ENCODE data around the gene OR2V2. TPM values are rescaled to one million over a fixed set of nuclear protein-coding genes. Genes with fewer than 3 reads are reported as not detected.

Gene OR2V2
- total RNA-seq, 1 donor from 2014 or later, result not detected

DNA sequence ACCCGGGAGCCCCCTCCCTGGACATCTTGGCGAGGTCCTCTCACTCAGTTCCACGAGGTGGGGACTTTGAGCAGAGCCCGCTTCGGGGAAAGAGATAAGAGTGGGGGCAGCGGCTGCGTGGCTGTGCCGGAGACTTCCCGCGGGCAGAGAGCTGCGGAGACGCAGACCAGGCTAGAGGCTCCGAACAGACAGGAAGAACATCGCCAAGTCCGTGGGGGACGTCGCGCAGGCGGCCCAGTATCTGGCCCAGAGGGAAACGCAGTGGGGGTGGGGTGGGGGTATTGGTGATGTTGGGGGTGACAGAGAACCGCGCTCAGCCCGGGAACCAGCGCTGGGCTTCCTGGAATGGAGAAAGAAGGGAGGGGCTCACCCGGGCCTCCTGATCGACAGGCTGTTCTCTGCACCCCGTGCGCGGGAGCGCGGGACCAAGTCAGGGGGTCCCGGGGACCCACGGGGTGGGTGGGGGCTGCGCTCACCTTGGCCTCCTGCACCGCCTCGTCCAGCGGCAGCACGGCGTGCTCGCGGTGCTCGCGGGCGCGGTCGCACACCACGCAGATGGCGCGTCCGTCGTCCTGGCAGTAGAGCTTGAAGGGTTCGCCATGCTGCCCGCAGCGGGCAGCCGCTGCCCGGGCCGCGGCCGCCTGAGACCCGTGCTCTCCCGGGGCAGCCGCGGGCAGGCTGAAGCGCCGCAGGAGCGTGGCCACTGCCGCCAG lies 56.9 kb downstream of the OR2V2 start:
- intact Hi-C loops (cut with micrococcal nuclease), result no loop called here

GRCh38 chr5:181204826-181205760 lies 57.7 kb downstream of the OR2V2 start, which contains the start of gene TRIM7:
TSS of gene TRIM7 (minus strand) at chr5:181205196. CDS start at chr5:181205110, 86 bp downstream.
- intact Hi-C loops (cut with micrococcal nuclease), result loop anchor here (5.0 kb wide), 1 partner anchor 57 kb away; the partner anchor contains the start of gene TRIM52

GRCh38 chr5:181205761-181206649 lies 58.6 kb downstream of the OR2V2 start:
- intact Hi-C loops (cut with micrococcal nuclease), result loop anchor here (1.0 to 5.0 kb wide), 3 partner anchors 17 to 56 kb away; partner anchors contain the start of genes TRIM41 and TRIM52

DNA sequence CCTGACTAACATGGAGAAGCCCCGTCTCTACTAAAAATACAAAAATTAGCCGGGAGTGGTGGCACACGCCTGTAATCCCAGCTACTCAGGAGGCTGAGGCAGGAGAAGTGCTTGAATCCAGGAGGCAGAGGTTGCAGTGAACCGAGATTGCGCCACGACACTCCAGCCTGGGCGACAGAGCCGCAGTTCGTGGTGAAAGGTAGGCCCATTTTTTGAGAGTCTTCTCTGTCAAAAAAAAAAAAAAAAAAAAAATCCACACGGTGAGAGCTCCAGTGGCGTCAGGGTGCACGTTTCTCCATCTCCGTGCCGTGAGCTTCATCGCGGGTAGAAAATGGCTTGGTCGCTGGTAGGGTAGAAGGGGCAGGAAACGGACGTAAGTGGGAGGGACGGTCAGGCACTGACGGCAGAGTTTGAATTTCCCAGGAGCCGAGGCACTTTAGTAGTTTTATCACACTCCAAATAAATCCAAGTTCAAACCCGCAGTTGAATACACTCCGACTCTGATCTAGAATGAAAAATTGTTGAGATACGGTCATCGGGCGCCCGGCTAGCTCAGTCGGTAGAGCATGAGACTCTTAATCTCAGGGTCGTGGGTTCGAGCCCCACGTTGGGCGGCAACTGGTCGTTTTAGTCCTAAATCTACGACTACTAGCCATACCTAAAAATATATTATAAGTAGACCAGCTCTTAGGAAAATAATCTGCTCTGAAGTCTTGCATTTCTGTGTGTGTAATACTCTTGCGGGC lies 60.0 kb downstream of the OR2V2 start:
- intact Hi-C loops (cut with micrococcal nuclease), result loop anchor here (1.0 to 5.0 kb wide), 4 partner anchors 11 to 55 kb away; partner anchors contain the start of genes TRIM41 and TRIM52

DNA sequence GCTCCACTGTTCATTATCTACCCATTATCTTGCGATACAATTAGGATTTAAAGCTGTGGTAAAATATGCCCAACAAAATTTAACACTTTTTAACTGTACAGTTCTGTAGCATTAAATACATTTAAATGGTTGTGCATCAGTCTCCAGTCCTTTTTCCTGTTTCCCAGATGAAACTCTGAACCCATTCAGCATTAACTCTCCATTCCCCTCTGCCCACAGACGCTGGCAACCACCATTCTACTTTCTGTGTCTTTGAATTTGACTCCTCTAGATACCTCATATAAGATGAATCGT lies 60.5 kb downstream of the OR2V2 start:
- intact Hi-C loops (cut with micrococcal nuclease), result loop anchor here (1.0 to 5.0 kb wide), 4 partner anchors 10 to 54 kb away; partner anchors contain the start of genes TRIM41 and TRIM52

Other genes starting within 250 kb of the OR2V2 start
- gene BTNL8, start 248.4 kb upstream of the OR2V2 start, total RNA-seq, result not detected in 2 replicates
- gene BTNL3, start 158.7 kb upstream of the OR2V2 start, total RNA-seq, result not detected in 2 replicates
- not detected in 2 replicates for gene BTNL9, start 107.3 kb upstream of the OR2V2 start, total RNA-seq
- not detected in 2 replicates for gene OR2V1, start 16.4 kb upstream of the OR2V2 start, total RNA-seq
- gene TRIM7, start 57.6 kb downstream of the OR2V2 start, total RNA-seq, result 0.66 and 1.0 TPM in 2 replicates
- 34.6 and 38.5 TPM in 2 replicates for gene TRIM41, start 75.7 kb downstream of the OR2V2 start, total RNA-seq
- gene RACK1, start 96.3 kb downstream of the OR2V2 start, total RNA-seq, result 1,850 and 1,865 TPM in 2 replicates
- gene TRIM52, start 113.6 kb downstream of the OR2V2 start, total RNA-seq, result 20.7 and 22.8 TPM in 2 replicates
- gene OR4F3, start 219.7 kb downstream of the OR2V2 start, total RNA-seq, result not detected in 2 replicates